CD4-positive, alpha-beta T cell treated with Interleukin-6 for 4 hours (primary cell): ENCODE data around the gene TMEM256.

ENCODE experiments used
- DNase-seq: peaks from one replicate; pipeline ENCODE4 v3.0.0-alpha.2; 2020; ENCODE audit warnings: mixed read lengths

The TMEM256 gene

DNA sequence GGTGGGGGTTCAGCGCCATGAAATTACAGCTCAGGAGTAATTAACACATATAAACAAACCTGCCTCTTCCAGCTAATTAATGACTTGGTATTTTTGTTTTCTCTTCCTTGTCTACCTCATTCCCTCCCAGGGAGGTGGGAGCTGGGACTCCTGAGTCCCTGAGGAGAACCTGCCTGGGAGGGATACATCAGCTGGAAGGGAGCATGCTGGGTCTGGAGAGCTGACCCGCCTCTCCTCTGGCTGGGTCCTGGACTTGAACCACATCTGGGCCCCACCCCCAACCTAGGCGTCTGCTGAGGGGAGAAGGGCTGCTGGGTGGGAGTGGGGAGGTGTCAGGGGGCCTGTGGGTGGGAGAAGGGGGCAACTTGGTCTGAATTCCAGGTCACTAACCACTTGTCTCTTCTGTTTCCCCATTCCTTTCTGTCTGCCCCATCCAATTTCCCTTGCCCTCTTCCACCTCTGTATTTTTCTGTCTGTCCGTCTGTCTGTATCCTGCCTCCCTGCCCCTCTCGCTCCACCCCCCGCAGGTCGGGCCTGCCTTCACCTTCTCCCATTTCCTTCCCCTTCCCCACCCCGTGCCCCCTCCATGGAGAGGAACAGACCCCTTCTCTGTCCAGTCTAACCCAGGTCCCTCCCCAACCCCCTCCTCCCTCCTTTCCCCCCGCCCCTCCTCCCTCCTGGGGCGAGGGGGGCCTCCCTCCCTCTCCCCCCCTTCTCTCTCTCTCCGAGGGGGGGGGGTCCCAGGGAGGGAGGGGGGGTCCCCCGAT lies 3.8 kb upstream of the TMEM256 start, which contains the start of gene NLGN2:
NLGN2 (plus strand) TSS at position 361 of the 767 bp plus-strand sequence. CDS start 411 bp downstream, outside the sequence.
- peak; percentile 8 for DNase-seq

DNA sequence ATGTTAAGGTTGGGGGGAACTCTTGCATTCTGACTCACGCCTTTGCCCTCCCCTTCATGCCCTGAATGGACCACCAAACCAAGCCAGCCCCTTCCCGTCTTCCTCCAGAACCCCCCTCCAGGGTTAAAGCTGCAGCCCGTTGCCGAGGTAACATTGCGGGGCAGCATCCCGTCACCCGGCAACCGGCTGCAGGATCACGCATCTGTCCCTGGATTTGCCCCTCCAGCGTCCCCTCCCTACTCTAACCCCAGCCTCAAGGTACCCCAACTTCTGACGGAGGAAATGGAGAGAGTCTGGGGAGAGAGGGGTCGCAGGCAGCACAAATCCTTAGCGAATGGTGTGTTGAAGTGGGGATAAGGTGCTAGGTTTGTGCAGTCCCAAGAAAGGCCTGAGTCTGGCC lies 3.2 kb upstream of the TMEM256 start:
- DNase-seq = no peak

DNA sequence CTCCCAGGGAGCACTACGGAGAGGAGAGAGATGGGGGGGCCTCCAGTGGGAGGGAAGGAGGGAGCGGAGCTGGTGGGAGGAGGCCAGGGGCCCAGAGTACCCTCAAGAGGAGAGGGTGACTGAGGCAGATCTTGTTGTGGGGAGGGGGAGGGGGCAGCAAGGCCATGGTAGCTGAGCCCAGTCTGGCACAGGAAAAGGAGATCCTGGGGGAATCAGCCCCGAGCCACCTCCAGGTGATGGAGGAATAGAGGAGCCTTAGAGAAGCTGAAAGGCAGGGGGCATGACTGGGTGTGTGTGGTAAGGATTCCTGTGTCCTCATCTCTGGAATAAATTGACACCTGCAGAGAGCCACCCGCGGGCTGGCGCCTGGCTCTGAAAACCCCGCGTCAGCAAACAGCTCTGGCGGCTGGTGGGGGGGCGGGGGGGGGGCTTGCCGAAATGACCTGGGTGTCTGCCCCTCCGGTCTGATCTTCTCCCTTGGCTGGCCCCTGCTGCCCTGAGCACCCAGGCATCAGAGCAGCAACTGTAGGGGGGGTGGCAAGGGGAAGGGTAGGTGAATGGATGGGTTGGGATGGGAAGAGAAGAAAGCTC lies 2.4 kb upstream of the TMEM256 start:
- no peak for DNase-seq

DNA sequence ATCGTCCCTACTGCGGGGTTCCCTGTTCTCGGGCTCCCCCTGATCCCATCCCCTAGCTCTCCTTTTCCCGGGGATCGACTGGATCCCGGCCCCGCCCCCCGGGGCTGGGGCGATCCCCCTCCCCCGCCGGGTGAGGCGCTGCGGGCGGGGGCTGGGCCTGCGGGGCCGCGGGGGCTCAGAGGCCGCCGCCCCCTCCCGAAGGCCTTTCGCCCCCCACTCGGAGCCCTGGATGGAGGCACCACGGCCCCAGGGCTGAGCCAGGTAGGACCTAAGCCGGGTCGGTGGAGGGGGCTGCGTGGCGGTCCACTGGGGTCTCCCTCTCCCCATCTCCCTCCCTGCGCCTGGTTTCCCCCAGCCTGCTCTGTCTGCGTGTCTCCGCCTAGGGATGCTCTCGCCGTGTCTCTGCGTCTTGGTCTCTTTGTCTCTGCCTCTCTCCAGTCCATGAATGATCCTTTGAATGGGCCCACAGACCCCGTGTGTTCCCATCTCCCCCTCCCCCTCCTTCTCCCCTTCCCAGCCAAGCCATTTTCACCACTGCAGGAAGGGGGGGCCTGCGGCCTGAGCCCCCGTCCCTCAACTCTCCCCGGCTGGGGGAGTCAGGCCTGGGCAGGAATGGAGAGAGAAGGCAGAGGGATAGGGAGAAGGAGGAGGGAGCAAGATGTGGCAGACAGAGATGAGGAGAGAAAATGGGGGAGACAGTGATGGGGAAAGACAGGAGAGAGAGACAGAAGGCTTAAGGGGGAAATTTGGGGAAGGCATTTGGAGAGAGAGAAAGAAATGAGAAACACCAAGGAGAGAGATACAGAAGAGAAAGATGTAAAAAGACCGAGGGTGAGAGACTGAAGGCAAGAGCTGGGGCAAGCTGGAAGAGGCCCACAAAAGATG lies 1.7 kb upstream of the TMEM256 start:
- DNase-seq = no peak

DNA sequence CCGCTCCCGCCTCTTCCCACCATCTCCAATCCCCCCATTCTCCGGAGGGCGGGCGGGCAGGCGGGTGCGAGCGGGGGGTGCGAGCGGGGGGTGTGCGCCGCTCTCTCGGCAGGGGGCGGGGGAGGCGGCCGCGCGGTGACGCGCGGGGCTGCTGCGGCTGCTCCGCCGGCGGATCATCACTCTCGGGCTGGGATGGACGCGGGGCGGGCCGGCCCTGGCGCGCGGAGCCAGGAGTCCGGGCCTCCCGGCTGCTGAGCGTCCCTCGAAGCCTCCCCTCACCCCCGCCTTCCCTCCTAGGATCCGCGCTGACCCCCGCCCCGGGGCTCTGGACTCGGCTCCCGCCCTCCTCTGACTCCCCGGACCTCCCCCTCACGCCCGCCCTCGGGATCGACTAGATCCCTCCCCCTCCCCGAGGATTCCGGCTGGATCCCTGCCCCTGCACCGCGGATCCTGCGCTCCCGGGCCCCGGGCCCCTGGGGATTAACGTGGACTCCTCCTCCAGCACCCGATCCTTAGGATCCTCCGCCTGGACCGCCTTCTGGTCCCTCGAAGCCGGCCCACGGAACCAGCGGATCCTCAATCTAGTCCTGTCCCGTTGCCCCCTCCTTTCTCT lies 946 bp upstream of the TMEM256 start:
- peak; percentile 80 for DNase-seq

DNA sequence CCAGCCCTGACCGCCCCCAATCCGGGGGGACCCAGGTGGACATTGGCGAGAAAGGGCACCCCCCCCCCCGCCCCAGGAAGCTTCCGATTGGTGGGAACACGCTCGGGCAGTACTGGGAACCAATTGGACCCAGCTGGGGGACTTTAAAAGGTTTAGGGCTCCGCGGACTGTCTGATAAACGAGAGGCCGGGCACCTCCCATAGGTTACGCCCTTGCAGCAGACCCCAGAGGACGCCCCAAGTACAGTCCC lies 245 bp downstream of the TMEM256 start:
- DNase-seq = no peak

DNA sequence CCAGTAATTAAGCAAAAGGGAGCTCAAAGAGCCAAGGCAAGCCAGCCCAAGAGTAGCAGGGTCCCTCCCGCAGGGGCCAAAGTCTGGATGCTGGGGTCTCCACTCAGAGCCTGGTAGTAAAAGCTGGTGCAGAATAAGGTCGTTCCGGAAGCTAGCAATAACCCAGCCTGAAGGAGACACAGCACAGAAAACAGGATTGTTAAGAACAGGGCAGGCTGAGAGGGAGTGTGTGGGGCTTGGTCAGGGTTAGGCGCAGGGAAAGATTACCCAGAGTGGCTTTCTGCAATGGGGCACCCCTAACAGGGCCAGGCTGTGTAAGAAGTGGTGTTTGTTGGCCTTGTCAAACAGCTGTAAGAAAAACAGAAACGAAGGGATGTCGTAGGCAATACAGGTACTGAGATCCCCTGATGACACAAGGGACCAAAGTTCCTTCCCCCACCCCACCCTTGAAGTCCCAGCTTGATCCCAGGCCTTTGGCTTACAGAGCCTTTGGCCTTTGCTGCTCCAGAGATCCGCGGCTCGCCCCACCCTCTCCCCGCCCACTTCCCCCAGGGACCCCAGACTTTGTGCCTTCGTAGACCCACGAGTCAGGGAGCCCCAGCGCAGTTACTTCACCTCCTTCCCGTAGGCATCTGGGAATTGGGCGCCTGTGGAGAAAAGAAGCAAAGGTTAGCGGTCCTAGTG lies 712 bp downstream of the TMEM256 start:
- peak; percentile 49 for DNase-seq

DNA sequence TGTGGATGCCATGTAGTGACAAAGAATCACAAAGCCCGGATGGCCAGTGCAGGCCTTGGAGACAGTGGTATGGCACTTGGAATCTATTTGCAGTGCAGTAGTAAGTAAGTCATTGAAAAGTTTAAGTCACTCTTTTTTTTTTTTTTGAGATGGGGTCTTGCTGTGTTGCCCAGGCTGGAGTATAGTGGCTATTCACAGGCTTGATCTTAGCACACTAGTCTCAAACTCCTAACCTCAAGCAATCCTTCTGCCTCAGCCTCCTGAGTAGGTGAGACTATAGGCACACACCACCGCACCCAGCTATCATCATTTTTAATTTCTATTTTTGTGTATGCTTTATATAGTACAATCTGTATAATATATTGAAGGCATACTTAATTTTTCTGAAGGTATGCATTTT lies 5.3 kb downstream of the TMEM256 start:
- DNase-seq = no peak

DNA sequence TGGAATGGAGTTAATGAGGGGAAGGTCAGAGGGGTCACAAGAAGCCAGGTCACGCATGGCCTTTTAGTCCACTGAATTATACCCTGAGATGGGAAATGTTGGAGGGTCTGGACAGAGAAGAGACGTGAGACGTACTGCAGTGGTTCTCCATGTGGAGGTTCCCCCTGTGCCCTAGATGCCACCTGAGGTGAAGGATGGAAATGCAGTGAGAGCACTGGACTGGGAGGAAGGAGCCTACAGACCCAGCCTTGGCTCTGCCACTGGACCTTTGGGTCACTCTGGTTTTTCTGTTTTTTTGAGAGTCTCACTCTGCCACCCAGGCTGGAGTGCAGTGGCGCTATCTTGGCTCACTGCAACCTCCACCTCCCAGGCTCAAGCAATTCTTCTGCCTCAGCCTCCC lies 7.8 kb downstream of the TMEM256 start:
- DNase-seq = no peak

DNA sequence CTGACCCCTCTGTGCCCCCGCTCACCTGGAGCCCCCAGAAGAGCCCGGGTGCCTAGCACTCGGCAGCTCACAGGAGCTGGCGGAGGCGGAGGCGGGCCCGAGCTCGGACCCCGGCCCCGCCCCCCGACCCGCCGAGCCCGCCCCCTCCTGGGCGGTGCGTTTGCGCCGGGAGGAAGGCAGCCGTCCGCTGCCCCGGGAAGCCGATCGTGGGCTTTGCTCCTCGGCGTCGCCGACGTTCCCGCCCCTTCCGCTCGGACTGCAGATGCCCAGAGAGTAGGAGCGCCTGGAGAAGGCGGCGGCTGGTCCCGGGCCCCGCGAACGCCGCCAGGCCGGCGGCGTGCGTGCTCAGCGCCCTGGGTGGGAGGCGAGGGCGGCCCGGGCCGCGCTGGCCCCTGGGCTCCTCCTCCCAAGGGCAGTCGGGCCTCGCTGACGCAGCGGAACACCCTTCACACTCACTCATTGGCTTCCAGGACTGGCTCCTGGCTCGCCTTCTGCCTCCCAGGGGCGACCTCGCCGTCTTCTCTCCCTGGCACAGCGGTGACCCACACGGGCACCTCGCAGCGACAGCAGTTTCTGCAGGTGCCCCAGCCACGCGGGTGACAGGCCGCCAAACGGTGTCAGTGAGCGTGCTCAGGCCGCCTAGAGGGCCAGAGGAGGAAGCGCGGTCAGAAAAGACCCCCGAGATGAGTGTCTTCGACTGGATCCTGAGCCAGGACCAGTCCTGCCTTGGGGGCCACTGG lies 9.3 kb downstream of the TMEM256 start, which contains the start of gene PLSCR3:
PLSCR3 (minus strand) TSS at position 74 of the 740 bp plus-strand sequence. CDS start 415 bp downstream, outside the sequence.
- DNase-seq = peak; percentile 85

DNA sequence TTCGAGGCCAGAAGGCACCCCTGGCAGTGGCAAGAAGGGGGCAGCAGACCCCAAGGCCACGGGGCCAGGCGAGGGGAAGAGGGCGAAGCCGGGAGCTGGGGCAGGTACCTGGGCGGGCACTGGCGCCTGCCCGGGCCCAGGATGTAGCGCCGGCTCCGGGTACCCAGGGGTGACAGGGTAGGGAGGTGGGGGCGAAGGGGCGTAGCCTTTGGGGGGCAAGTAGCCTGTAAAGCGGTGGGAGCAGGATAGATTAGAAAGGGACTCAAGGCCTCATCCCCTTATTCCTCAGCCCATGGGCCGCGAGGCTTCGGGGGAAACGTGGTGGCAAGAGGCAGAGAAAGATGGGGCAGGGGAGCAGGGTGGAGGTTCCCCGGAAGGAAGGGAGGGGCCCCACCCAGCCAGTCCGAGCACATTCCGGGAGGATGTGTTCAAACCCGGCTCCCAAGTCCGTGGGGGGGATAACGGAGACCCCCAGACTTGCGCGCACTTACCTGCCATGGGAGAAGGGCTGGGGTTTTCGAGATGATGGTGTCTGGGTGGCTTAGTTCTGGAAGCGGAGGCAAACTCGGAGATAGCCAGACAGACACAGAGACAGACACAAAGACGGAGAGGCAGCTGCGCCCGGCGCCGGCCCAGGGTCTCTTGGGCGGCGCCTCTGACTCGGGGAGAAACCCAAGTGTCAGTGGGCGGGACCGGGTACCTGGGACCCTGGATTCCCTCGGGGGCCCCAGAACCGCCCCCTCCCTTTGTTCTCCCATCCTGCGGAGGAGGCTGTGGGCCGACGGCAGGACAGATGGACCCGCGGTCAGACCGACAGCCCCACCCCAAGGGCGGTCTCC lies 10.1 kb downstream of the TMEM256 start:
- peak; percentile 82 for DNase-seq

DNA sequence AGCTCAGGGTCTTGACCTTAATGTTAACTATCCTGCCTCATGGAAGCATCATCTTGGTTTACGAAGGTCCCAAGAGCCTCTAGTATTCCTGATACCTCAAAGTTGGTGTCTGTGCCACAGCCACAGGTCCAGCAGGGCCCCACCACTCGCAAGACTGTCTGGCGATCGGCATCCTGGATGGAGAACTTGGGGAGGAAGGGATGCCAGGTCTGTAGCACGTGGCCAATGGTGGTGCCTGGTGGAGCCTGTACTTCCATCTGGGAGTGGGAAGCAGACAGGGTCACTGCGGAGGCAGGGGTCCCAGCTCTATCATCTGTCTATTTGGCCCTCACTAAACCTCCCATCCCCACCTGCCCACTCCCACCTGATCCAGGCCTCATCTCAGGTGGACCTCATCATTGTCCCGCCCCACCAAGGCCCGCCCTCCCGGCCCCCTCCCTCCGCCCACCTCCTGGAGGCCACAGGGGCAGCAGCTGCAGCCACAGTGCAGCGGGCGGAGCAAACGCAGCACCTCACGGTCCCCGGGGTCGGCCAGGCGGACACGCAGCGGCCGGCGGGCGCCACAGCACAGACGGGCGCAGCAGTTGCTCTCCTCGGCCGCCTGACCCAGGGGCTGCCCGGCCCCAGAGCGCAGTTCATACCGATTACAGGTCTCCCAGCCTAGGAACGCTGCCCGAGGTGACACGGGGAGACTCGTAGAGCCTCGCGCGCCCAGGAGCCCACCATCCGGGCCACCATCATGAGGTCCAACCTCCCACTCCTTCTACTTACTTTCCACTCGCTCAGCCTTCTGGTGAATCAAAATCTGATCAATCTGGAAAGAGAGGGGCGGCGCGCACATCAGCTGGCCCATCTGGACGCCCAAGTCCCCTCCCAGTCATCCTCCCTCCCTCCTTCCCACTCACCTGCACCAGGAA lies 10.9 kb downstream of the TMEM256 start:
- no peak for DNase-seq

DNA sequence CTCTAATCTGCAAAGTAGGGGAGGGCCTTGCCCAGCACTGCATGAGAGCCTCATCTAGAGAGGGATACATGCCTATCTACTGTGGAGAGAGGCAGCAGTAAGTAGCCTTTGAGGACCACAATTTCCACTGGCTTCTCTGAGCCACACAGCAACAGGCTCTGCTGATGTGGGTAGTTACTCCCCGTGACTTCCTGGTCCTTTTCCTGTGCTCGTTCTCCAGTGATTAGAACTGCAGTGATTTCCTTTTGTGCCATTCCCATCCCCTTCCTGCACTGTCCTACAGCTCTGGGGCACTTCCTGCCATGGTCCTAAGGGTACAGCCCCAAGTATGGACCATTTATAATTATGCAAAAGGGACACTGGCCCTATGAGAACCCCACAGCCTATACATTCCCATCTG lies 12.6 kb downstream of the TMEM256 start:
- DNase-seq = no peak

DNA sequence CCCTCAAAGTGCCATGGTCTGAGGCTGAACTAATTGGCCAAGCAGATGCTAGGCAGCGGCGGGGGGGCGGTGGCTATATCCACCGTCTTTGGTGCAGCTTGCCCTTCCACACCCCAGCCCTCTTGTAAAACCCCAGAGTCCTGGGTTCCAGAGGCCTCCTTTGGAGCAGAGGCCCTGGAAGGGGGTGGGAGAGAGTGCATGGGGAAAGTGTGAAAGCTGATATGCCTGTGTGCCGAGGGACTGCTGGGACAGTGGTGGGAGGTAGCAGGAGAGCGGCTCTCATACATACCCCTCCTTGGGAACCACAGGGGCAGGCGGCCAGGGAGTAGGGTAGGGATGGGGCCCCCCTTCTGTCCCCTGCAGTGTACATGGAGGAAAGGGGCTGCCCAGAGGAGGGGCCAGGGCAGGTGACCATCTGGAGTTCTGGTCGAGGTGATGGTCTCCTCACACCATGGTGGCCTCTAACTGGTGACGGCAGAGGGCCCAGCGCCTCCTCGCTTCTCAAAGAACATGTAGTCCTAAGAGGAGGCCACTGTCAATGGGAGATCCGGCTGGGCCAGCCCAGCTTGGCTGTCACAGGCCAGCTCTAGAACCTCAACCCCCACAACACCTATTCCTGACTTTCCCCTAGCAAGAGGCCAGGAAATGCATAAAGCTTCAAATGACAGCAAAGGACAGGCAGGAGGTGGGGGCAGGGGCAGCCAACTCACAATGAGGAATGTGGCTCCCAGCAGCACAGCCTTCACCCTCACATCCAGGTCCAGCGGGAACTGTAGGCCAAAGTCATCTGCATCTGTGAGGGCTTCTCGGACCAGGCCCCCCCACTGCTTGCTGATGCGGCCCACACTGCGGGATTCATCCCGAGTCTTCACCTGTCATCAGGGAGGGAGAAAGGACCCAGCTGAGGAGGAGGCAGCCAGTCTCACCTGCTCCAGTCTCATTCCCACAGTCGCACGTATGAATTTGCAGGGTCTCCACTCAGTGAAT lies 13.7 kb downstream of the TMEM256 start:
- DNase-seq = no peak

DNA sequence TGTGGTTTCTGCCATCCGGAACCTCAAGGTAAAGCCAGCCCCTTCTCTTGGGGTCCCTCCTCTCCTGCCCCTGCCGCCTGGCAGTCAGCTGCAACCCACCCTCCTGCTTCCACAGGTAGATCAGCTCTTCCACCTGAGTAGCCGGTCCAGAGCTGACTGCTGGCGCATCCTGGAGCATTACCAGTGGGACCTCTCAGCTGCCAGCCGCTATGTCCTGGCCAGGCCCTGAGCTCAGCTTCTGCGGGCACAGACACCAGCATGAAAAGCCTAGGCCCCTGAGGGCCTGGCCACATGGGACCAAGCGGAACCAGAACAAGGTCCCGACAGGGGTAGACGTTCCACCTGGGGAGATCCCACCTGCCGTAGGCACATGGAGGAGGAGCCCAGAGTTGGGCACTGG lies 15.0 kb downstream of the TMEM256 start:
- no peak for DNase-seq

DNA sequence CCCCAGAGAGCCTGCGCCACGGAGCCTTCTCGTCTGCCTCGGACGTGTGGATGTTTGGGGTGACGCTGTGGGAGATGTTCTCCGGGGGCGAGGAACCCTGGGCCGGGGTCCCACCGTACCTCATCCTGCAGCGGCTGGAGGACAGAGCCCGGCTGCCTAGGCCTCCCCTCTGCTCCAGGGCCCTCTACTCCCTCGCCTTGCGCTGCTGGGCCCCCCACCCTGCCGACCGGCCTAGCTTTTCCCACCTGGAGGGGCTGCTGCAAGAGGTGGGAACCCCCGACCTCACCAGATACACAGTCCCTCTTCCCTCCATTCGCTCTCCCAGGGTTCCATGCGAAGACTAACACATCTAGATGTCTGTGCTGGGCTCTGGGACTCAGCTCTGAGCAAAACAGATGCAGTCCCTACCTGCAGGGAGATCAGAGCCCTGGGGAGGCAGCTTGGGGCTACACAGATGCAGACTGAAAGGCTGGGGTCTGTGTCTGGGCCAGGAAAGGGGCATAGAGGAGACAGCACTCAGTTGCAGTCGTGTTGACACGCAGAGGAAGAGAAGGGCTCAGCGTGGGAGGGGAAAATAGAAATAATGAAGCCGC lies 19.3 kb downstream of the TMEM256 start:
- DNase-seq = no peak

DNA sequence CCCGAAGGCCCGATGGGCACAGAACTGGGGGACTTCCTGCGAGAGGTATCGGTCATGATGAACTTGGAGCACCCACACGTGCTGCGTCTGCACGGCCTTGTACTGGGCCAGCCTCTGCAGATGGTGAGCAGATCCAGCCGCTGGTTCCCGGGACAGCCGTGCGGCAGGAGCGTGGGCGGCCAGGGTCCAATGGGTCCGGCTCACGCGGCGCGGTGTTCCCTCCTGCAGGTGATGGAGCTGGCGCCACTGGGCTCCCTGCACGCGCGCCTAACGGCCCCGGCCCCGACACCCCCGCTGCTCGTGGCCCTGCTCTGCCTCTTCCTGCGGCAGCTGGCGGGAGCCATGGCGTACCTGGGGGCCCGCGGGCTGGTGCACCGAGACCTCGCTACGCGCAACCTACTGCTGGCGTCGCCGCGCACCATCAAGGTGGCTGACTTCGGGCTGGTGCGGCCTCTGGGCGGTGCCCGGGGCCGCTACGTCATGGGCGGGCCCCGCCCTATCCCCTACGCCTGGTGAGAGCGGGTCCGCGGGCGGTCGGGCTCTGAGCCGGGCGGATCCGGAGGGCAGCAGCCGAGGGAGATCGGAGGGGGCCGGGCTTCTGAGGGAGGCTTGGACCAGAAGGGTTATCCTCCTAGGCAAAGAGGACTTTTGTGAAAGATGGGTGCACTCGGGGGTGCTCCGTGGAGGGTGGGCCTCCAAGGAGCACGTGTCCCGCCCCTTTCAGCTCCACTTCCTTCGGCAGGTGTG lies 20.0 kb downstream of the TMEM256 start:
- DNase-seq = peak; percentile 87
